GM18526 (cell line): ENCODE results near the gene NLRP7.

Source experiments
- POLR2A ChIP-seq: IDR thresholded peaks from 3 replicates; pipeline ENCODE4 v1.6.1; 2011; ENCODE audit not compliant: insufficient read length; ENCODE audit errors: extremely low read depth

The NLRP7 gene

DNA sequence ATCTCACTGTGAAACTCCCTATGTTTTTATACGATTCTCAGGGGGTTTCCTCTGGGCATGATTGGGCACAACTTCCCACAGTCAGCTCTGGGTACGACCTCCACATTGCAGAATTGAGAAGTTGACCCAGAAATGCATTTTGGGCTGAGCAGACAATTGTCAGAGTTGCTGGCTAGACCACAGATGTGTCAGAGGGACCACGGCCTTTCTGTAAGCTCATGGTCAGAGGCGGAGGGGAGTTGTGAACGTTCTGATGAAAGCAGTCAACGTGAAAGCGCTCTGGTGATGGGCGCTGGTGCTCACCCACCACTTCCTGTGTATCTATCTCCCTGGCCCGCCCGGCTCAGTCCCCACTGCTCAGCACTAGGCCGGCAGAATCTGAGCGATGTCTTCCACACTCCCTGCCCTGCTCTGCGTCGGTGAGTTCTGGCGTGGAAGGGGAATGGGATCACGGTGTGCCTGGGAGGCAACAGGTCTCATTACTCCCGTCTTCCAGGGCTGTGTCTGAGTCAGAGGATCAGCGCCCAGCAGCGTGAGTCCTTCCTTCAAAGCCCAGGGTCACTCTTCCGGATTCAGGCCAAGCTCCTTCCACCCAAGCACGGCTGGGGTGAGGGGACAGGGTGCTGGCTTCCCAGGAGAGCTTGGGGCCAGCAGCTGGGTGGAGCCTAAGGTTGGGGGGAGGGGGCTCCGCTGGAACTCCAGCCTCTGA lies 41.4 kb downstream of the NLRP7 start, which contains the start of gene NCR1:
Gene NCR1, plus strand, starts transcription at position 346 of the 709 bp plus-strand sequence. Its CDS starts 40 bp downstream, at position 386.
- TF ChIP-seq POLR2A: no peak

DNA sequence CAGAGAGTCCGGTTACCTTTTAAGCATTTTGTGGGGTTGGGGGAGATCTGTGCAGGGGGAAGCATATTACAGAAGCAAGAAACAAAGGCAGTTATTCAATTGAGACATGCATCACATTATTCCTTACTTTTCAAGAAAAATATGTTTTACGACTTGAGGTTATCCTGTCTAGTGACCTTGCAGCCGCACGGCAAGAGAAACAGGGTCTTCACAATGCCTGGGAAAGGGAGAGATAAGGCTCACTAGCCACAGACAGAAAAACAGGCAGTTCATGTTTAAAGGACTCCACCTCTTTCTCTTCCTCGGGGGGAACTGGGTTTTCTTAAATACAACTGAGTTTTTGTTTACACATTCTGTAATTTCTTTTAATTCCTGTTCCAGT lies 41.9 kb downstream of the NLRP7 start:
- no peak for TF ChIP-seq POLR2A

- TF ChIP-seq POLR2A: no peak
Observed at GRCh38 chr19:54903303-54903702, 44.0 kb downstream of the NLRP7 start.

- no peak for TF ChIP-seq POLR2A
Observed at GRCh38 chr19:54902061-54902460, 45.3 kb downstream of the NLRP7 start.

- no peak for TF ChIP-seq POLR2A
Observed at GRCh38 chr19:54896036-54896435, 51.3 kb downstream of the NLRP7 start.

DNA sequence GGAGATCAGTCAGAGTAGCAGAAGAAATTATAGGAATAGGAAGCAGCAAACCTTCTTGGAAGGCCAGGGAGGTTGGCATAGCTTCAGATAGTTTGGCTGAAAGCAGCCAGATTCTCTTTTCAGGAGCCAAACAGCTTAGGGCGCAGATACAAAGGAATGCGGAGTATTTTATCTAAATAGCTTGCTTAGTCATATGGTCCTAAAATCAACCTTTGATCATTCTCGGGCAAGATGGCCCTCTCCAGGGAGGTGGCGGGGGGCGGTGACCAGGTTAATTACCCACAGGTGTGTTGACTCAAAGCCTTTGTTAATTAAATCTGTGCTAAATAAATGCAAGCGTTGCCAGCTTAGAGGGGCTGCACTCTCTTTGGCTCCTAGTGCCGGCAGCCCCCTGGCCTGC lies 53.9 kb downstream of the NLRP7 start:
- TF ChIP-seq POLR2A: no peak

DNA sequence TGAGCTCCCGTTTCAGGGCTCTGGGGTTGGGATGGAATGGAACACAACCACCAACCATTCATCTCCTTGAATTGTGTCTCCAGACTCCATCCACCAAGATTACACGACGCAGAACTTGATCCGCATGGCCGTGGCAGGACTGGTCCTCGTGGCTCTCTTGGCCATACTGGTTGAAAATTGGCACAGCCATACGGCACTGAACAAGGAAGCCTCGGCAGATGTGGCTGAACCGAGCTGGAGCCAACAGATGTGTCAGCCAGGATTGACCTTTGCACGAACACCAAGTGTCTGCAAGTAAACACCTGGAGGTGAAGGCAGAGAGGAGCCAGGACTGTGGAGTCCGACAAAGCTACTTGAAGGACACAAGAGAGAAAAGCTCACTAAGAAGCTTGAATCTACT lies 57.8 kb downstream of the NLRP7 start:
- no peak for TF ChIP-seq POLR2A

DNA sequence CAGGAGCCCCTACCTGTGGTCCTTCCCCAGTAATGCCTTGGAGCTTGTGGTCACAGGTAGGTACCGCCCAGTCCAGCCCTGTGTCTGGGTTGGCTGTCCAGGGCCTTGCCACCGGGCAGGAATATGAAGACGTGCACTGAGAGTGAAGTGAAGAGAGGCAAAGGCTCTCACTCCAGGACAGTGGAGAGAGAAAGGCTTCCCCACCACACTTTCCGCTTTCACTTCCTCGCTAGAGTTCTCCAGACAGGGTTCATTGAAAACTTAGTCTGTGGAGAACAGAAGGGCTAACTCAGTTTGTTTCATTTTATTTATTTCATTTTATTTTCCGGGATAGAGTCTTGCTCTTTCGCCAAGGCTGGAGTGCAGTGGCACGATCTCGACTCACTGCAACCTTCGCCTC lies 59.1 kb downstream of the NLRP7 start:
- no peak for TF ChIP-seq POLR2A

- no peak for TF ChIP-seq POLR2A
Observed at GRCh38 chr19:54883228-54883627, 64.1 kb downstream of the NLRP7 start.

DNA sequence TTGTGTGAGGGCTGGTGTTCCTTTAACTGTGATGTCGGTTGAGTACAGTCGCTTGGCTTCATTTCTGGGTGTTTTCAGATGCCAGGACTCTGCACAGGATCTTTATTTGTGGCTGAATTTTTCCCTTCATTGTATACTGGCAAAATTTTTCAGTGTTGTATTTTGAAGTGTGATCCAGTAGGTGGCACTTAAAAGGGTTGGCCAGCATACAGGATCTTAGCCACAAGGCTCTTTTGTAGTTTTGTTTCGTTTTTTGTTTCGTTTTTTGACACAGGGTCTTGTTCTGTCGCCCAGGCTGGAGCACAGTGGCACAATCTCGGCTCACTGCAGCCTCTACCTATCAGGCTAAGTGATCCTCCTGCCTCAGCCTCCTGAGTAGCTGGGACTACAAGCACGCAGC lies 64.6 kb downstream of the NLRP7 start:
- TF ChIP-seq POLR2A: no peak

- no peak for TF ChIP-seq POLR2A
Observed at GRCh38 chr19:54881884-54882283, 65.4 kb downstream of the NLRP7 start.

DNA sequence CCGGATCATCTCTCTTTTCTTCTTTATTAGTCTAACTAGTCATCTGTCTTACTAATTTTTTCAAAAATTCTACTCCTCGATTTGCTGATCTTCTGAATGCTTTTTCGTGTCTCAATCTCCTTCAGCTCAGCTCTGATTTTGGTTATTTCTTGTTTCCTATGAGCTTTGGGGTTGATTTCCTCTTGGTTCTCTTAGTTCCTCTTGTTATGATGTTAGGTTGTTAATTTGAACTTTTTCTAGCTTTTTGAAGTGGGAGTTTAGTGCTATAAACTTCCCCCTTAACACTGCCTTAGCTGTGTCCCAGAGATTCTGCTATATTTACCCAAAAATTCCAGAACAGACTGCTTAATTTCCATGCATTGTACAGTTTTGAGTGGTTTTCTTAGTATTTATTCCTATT lies 69.9 kb downstream of the NLRP7 start:
- no peak for TF ChIP-seq POLR2A

GRCh38 chr19:54875506-54875905 lies 71.8 kb downstream of the NLRP7 start:
- no peak for TF ChIP-seq POLR2A

- no peak for TF ChIP-seq POLR2A
Observed at GRCh38 chr19:54873990-54874389, 73.3 kb downstream of the NLRP7 start, which contains the start of gene FCAR. TSS of gene FCAR (plus strand) at chr19:54874235. CDS start at chr19:54874290, 55 bp downstream.
